CD4-positive, alpha-beta T cell (primary cell): ENCODE results near the gene ARID1B. TPM values are rescaled to one million over a fixed set of nuclear protein-coding genes. Genes with fewer than 3 reads are reported as not detected.

Source experiments
- ATAC-seq: fragments of 200-7000 bp; cut with Tn5 transposase; one replicate; pipeline ENCODE4 v1.10.0; 2022; ENCODE audit warnings: mild to moderate bottlenecking; ENCODE audit not compliant: poor library complexity
- CTCF ChIA-PET: fragments of 350-600 bp; sonication (Branson Sonifier 250); formaldehyde crosslinking; loops from one replicate; lab custom pipeline; 2021; ENCODE audit warnings: antibody characterized with exemption, inconsistent platforms; lab: Charles Lee
- POLR2A ChIA-PET: fragments of 350-600 bp; sonication (Branson Sonifier 250); formaldehyde crosslinking; loops from one replicate; lab custom pipeline; 2021; ENCODE audit warnings: antibody characterized with exemption, inconsistent platforms; lab: Charles Lee
- DNase-seq, 14 experiments: peaks; one replicate each; pipeline ENCODE4 v3.0.0-alpha.2; 2013 to 2020; ENCODE audit warnings: mixed read lengths in 2 of 14
- H3K27ac ChIP-seq, 2 donors: one replicate each; pipeline versions ENCODE4 v1.5.1 to v1.7.0; 2013; ENCODE audit warnings: low read length in 2 of 2, low read depth in 1 of 2, mild to moderate bottlenecking in 1 of 2
- H3K27me3 ChIP-seq, 2 experiments: 1 replicate in 1 of 2; 2 replicates in 1 of 2; pipeline versions ENCODE4 v1.6.1 to v1.7.0; 2013; ENCODE audit warnings: low read length in 2 of 2, control low read depth in 1 of 2, mild to moderate bottlenecking in 1 of 2, moderate library complexity in 1 of 2; ENCODE audit not compliant: insufficient read depth in 2 of 2, control insufficient read depth in 1 of 2
- H3K36me3 ChIP-seq: one replicate; pipeline ENCODE4 v1.6.1; 2013; ENCODE audit warnings: low read length, control low read depth; ENCODE audit not compliant: insufficient read depth
- H3K4me1 ChIP-seq: one replicate; pipeline ENCODE4 v1.6.1; 2013; ENCODE audit warnings: low read length, control low read depth; ENCODE audit not compliant: insufficient read depth
- H3K4me3 ChIP-seq: one replicate; pipeline ENCODE4 v1.5.1; 2013; ENCODE audit warnings: mild to moderate bottlenecking, low read length, moderate library complexity
- H3K9me3 ChIP-seq, 2 experiments: 1 replicate in 1 of 2; 2 replicates in 1 of 2; pipeline versions ENCODE4 v1.6.1 to v1.7.0; 2013; ENCODE audit warnings: low read length in 2 of 2, mild to moderate bottlenecking in 2 of 2, control low read depth in 1 of 2, moderate library complexity in 1 of 2; ENCODE audit not compliant: control insufficient read depth in 1 of 2, insufficient read depth in 1 of 2
- H3K27ac Mint-ChIP-seq: one replicate; pipeline ENCODE4 v1.8.0; 2020; ENCODE audit warnings: mixed read lengths
- H3K27me3 Mint-ChIP-seq: one replicate; pipeline ENCODE4 v1.8.0; 2021; ENCODE audit warnings: mixed read lengths
- H3K36me3 Mint-ChIP-seq: one replicate; pipeline ENCODE4 v1.8.0; 2021; ENCODE audit warnings: low read depth, mixed read lengths
- H3K4me1 Mint-ChIP-seq: one replicate; pipeline ENCODE4 v1.8.0; 2021; ENCODE audit warnings: low read depth, mixed read lengths
- H3K4me3 Mint-ChIP-seq: one replicate; pipeline ENCODE4 v1.8.0; 2020; ENCODE audit warnings: mild to moderate bottlenecking, mixed read lengths
- H3K9me3 Mint-ChIP-seq: one replicate; pipeline ENCODE4 v1.8.0; 2020; ENCODE audit warnings: mixed read lengths
- intact Hi-C, 2 experiments: fragments of 100-400 bp; cut with DNase I in 1 of 2; cut with micrococcal nuclease in 1 of 2; formaldehyde crosslinking; loops; one replicate each; pipeline versions ENCODE4 v1.15.1 to v1.9.0; 2023 to 2025; cut with DNase I, micrococcal nuclease
- total RNA-seq, 174 experiments: library from RNA in 2 of 174; stranded (reverse) in 2 of 174; gene quantifications; one replicate each; pipeline ENCODE4 v1.2.3 and lab custom pipeline; 2021 to 2026
- TF ChIP-seq, protein P1 (sequence below): fragments of 200-600 bp; IDR thresholded peaks from one replicate; pipeline ENCODE4 v1.8.0; 2022; ENCODE audit warnings: antibody characterized with exemption, mild to moderate bottlenecking

Gene ARID1B
- total RNA-seq, 2 experiments from 2014 or later, result 120 to 125 TPM

DNA sequence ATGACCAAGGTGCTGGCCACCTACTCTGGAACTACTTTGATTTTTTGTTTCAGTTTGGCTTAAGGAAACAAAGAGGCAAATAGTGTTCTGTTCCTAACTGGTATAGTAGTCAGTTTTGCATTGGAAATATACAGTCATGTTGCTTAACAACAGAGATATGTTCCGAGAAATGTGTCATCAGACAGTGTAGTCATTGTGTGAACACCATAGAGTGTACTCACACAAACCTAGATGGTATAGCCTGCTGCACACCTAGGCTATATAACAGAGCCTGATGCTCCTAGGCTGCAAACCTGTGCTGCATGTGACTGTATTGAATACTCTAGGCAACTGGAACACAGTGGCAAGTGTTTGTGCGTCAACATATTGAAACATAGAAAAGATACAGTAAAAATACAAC, 80.4 kb downstream of the ARID1B start:
- no peak overlapping the region for H3K4me3 ChIP-seq
- Mint-ChIP-seq H3K9me3 (no peaks in the 10 kb centered on the region), H3K36me3 (no peaks in the 10 kb centered on the region), H3K27me3 (no peaks in the 10 kb centered on the region), H3K4me3 (no peak overlapping the region), H3K4me1 (peaks cover 89% of the 10 kb centered on the region), H3K27ac (peak overlapping the region; percentile 7)
- H3K27ac ChIP-seq, result no peak overlapping the region
- H3K4me1 ChIP-seq, result peaks cover 61% of the 10 kb centered on the region
- CTCF ChIA-PET, result no interaction called here
- no peaks in the 10 kb centered on the region for H3K9me3 ChIP-seq
- POLR2A ChIA-PET, result no interaction called here
- TF ChIP-seq, protein P1, sequence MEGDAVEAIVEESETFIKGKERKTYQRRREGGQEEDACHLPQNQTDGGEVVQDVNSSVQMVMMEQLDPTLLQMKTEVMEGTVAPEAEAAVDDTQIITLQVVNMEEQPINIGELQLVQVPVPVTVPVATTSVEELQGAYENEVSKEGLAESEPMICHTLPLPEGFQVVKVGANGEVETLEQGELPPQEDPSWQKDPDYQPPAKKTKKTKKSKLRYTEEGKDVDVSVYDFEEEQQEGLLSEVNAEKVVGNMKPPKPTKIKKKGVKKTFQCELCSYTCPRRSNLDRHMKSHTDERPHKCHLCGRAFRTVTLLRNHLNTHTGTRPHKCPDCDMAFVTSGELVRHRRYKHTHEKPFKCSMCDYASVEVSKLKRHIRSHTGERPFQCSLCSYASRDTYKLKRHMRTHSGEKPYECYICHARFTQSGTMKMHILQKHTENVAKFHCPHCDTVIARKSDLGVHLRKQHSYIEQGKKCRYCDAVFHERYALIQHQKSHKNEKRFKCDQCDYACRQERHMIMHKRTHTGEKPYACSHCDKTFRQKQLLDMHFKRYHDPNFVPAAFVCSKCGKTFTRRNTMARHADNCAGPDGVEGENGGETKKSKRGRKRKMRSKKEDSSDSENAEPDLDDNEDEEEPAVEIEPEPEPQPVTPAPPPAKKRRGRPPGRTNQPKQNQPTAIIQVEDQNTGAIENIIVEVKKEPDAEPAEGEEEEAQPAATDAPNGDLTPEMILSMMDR, result no peak
- DNase-seq (no peak), ATAC-seq (no peak)
- intact Hi-C loops, result no loop called here
- no peaks in the 10 kb centered on the region for H3K36me3 ChIP-seq
- no peaks in the 10 kb centered on the region for H3K27me3 ChIP-seq

DNA sequence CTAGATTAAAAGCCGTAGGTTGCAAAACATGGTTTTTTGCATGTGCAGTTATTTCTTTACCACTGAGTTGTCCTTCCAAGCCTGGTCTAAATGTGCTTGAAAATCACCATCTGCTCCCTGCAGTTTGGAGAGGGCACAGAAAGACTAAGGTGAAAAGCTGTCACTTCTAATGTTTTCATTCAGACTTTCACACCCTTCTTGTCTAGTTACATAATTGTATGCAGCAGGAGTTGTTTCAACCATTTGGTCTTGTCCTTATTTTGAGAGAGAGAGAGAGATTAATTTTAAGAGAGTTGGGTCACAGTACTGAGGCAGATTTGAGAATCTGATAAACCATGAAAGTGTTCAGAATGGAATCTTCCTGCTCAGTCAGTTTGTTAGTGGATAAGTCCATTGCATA, 82.5 kb downstream of the ARID1B start:
- no peaks in the 10 kb centered on the region for H3K36me3 ChIP-seq
- POLR2A ChIA-PET, result no interaction called here
- TF ChIP-seq, protein P1, result no peak
- H3K9me3 ChIP-seq, result no peaks in the 10 kb centered on the region
- H3K36me3 Mint-ChIP-seq, result no peaks in the 10 kb centered on the region
- H3K4me3 Mint-ChIP-seq, result no peak overlapping the region
- intact Hi-C loops, result loop anchor here in 1 of 2 experiments (5.0 kb wide), 1 partner anchor 297 kb away; no protein-coding TSS in a partner anchor
- CTCF ChIA-PET, result interaction anchor here (0.6 kb wide), 1 partner anchor 176 kb away, joined by 3 read pairs; no protein-coding TSS in a partner anchor
- no peak overlapping the region for H3K27ac Mint-ChIP-seq
- H3K27ac ChIP-seq, result no peak overlapping the region
- no peak overlapping the region for H3K4me3 ChIP-seq
- peaks cover 91% of the 10 kb centered on the region for H3K4me1 Mint-ChIP-seq
- H3K27me3 Mint-ChIP-seq, result no peaks in the 10 kb centered on the region
- peaks cover 2% of the 10 kb centered on the region for H3K9me3 Mint-ChIP-seq
- no peaks in the 10 kb centered on the region for H3K27me3 ChIP-seq
- DNase-seq (no peak), ATAC-seq (no peak)
- peaks cover 55% of the 10 kb centered on the region for H3K4me1 ChIP-seq

DNA sequence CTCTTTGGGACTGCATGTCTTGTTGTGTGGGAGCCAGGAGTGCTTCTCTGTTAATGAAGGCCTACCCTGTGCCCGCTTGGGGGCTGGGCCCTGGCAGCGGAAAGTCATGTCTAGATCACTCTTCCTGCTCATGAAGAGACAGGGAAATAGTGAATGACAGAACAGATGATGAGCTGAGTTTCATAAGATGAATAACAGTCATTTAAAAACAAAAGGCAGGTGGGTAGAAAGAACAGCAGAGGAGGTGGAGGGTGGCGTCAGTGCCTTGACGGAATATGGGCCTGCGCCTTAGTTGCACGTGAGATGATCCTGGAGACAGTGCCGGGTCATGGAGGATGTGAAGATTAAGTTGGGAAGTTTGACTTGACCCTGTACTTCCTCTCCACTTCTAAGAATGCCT, 85.5 kb downstream of the ARID1B start:
- Histone ChIP-seq H3K27me3 (no peaks in the 10 kb centered on the region), H3K4me3 (no peak overlapping the region), H3K27ac (no peak overlapping the region), H3K36me3 (no peaks in the 10 kb centered on the region), H3K4me1 (peaks cover 41% of the 10 kb centered on the region), H3K9me3 (no peaks in the 10 kb centered on the region)
- Mint-ChIP-seq H3K9me3 (peaks cover 2% of the 10 kb centered on the region), H3K27me3 (no peaks in the 10 kb centered on the region), H3K36me3 (peaks cover 4% of the 10 kb centered on the region), H3K4me1 (peaks cover 92% of the 10 kb centered on the region), H3K4me3 (peak overlapping the region; percentile 3), H3K27ac (peak overlapping the region; percentile 19)
- ChIA-PET POLR2A (no interaction called here), CTCF (no interaction called here)
- TF ChIP-seq, protein P1, result no peak
- intact Hi-C loops, result loop anchor here in 1 of 2 experiments (5.0 kb wide), 1 partner anchor 300 kb away; no protein-coding TSS in a partner anchor
- ATAC-seq (no peak), DNase-seq (peak in 2 of 14 experiments; percentile 4 to 25)
